Measurements from ENCODE around the gene BNIP5.

- TF ChIP-seq CTCF (IDR thresholded peaks at IDR 0.05) (no peak), POLR2AphosphoS5 (IDR thresholded peaks at IDR 0.05) (no peak), POLR2A (IDR thresholded peaks at IDR 0.05) (no peak), EP300 (IDR thresholded peaks at IDR 0.05) (no peak)
Observed at GRCh38 chr6:36326356-36326995, 10.2 kb downstream of the BNIP5 start.

Data from stomach (tissue), 4 donors.